Measurements from ENCODE around the gene TAF7L. TPM values are rescaled to one million over a fixed set of nuclear protein-coding genes. Genes with fewer than 3 reads are reported as not detected.

Gene TAF7L
- total RNA-seq, 6 donors from 2014 or later, result not detected

- Histone ChIP-seq H3K36me3 (no peaks in the 10 kb centered on the region), H3K27me3 (no peaks in the 10 kb centered on the region), H3K9me3 (no peaks in the 10 kb centered on the region), H3K4me3 (no peak overlapping the region), H3K27ac (no peak overlapping the region), H3K4me1 (peaks cover 0 to 6% (median 0%) of the 10 kb centered on the region in 4 donors)
- TF ChIP-seq CTCF (IDR thresholded peaks at IDR 0.05) (peak in 5 of 6 experiments; percentile 39 to 64 (median 51)), EP300 (IDR thresholded peaks at IDR 0.05) (no peak), POLR2AphosphoS5 (IDR thresholded peaks at IDR 0.05) (no peak), POLR2A (IDR thresholded peaks at IDR 0.05) (no peak)
- ATAC-seq (ENCODE audit: low FRiP score in 2 of 2), result peak in 1 of 2 donors; percentile 42
- DNase-seq, result no peak
- WGBS, 2 donors, result 2 to 9% methylated on average over 2 of the region's 2 CpGs
Measured at GRCh38 chrX:101287402-101287801, 3.7 kb downstream of the TAF7L start.

GRCh38 chrX:101276238-101276637, 14.9 kb downstream of the TAF7L start:
- no peaks in the 10 kb centered on the region for H3K36me3 ChIP-seq
- DNase-seq (no peak), ATAC-seq (ENCODE audit: low FRiP score in 2 of 2) (no peak)
- H3K9me3 ChIP-seq, result no peaks in the 10 kb centered on the region
- TF ChIP-seq POLR2AphosphoS5 (IDR thresholded peaks at IDR 0.05) (no peak), CTCF (IDR thresholded peaks at IDR 0.05) (no peak), EP300 (IDR thresholded peaks at IDR 0.05) (no peak), POLR2A (IDR thresholded peaks at IDR 0.05) (no peak)
- H3K27ac ChIP-seq, result no peak overlapping the region
- WGBS, 2 donors, result 77 to 94% methylated on average over 2 of the region's 2 CpGs
- H3K4me1 ChIP-seq, result no peaks in the 10 kb centered on the region
- no peak overlapping the region for H3K4me3 ChIP-seq
- no peaks in the 10 kb centered on the region for H3K27me3 ChIP-seq

- WGBS, 2 donors, result 79 to 92% methylated on average over 6 of the region's 6 CpGs
- DNase-seq, result no peak
- no peaks in the 10 kb centered on the region for H3K27me3 ChIP-seq
- H3K36me3 ChIP-seq, result no peaks in the 10 kb centered on the region
- H3K4me3 ChIP-seq, result no peak overlapping the region
- H3K4me1 ChIP-seq, result no peaks in the 10 kb centered on the region
- H3K9me3 ChIP-seq, result no peaks in the 10 kb centered on the region
- H3K27ac ChIP-seq, result no peak overlapping the region
- no peak for TF ChIP-seq POLR2A (IDR thresholded peaks at IDR 0.05)
- no peak for TF ChIP-seq POLR2AphosphoS5 (IDR thresholded peaks at IDR 0.05)
- no peak for TF ChIP-seq EP300 (IDR thresholded peaks at IDR 0.05)
- no peak for ATAC-seq (ENCODE audit: low FRiP score in 2 of 2)
Measured at GRCh38 chrX:101274198-101274597, 16.9 kb downstream of the TAF7L start.

- Histone ChIP-seq H3K27ac (no peak overlapping the region), H3K9me3 (no peaks in the 10 kb centered on the region), H3K36me3 (no peaks in the 10 kb centered on the region), H3K4me3 (no peak overlapping the region), H3K27me3 (no peaks in the 10 kb centered on the region), H3K4me1 (no peaks in the 10 kb centered on the region)
- TF ChIP-seq POLR2AphosphoS5 (IDR thresholded peaks at IDR 0.05) (no peak), EP300 (IDR thresholded peaks at IDR 0.05) (no peak), POLR2A (IDR thresholded peaks at IDR 0.05) (no peak), CTCF (IDR thresholded peaks at IDR 0.05) (no peak)
- DNase-seq (no peak), ATAC-seq (ENCODE audit: low FRiP score in 2 of 2) (no peak)
- 72 to 100% methylated on average over 1 to 5 of the region's 5 CpGs for WGBS, 2 donors
Measured at GRCh38 chrX:101265869-101266428, 25.2 kb downstream of the TAF7L start.

GRCh38 chrX:101263766-101264165, 27.4 kb downstream of the TAF7L start:
- no peak for ATAC-seq (ENCODE audit: low FRiP score in 2 of 2)
- no peaks in the 10 kb centered on the region for H3K9me3 ChIP-seq
- no peak for DNase-seq
- H3K27ac ChIP-seq, result no peak overlapping the region
- 48 to 79% methylated on average over 2 of the region's 2 CpGs for WGBS, 2 donors
- TF ChIP-seq EP300 (IDR thresholded peaks at IDR 0.05) (no peak), CTCF (IDR thresholded peaks at IDR 0.05) (no peak), POLR2A (IDR thresholded peaks at IDR 0.05) (no peak), POLR2AphosphoS5 (IDR thresholded peaks at IDR 0.05) (no peak)
- no peaks in the 10 kb centered on the region for H3K4me1 ChIP-seq
- H3K4me3 ChIP-seq, result no peak overlapping the region
- no peaks in the 10 kb centered on the region for H3K36me3 ChIP-seq
- no peaks in the 10 kb centered on the region for H3K27me3 ChIP-seq
